Ovary (tissue), 9 donors: ENCODE results near the gene KCNQ5. TPM values are rescaled to one million over a fixed set of nuclear protein-coding genes. Genes with fewer than 3 reads are reported as not detected.

Experiments
- DNase-seq, 5 donors: peaks; one replicate each; pipeline ENCODE4 v3.0.0-alpha.2; 2019 to 2020
- H3K27ac ChIP-seq, 2 donors: fragments of 200-600 bp; one replicate each; pipeline versions ENCODE4 v1.5.1 to v1.8.0; 2019 to 2022
- H3K27me3 ChIP-seq: fragments of 200-600 bp; one replicate; pipeline ENCODE4 v1.8.0; 2022
- H3K36me3 ChIP-seq: fragments of 200-600 bp; sonication (generic); one replicate; pipeline ENCODE4 v1.5.1; 2019
- H3K4me1 ChIP-seq: one replicate; pipeline ENCODE4 v1.8.1; 2013; ENCODE audit warnings: mild to moderate bottlenecking, moderate library complexity; ENCODE audit not compliant: insufficient read depth
- H3K4me3 ChIP-seq: fragments of 200-600 bp; sonication (generic); one replicate; pipeline ENCODE4 v1.5.1; 2017
- H3K9me3 ChIP-seq, 2 donors: fragments of 200-600 bp in 1 of 2; sonication (generic) in 1 of 2; one replicate each; pipeline versions ENCODE4 v1.5.1 to v1.8.1; 2013 to 2019; ENCODE audit warnings: mild to moderate bottlenecking in 1 of 2, moderate library complexity in 1 of 2
- EP300 ChIP-seq: sonication (generic); formaldehyde crosslinking; IDR thresholded peaks from one replicate; pipeline ENCODE4 v1.6.1; 2017; ENCODE audit warnings: antibody characterized with exemption
- POLR2A ChIP-seq: fragments of 450-650 bp; IDR thresholded peaks from one replicate; pipeline ENCODE4 v1.6.1; 2017; ENCODE audit warnings: antibody characterized with exemption, mild to moderate bottlenecking, moderate library complexity
- WGBS, 3 donors: extraction: QIAGEN DNeasy Blood & Tissue Kit in 1 of 3; methylation state at CpG; one replicate each; pipeline versions ENCODE4 v1.1.5 to v1.1.7; 2013 to 2017; 5-methylcytosine and 5-hydroxymethylcytosine counted together
- intact Hi-C, 4 donors: fragments of 100-400 bp; cut with DNase I; formaldehyde crosslinking; loops; one replicate each; pipeline versions ENCODE4 v1.11.0 to v1.15.1; 2022 to 2023
- polyA plus RNA-seq, 2 donors: library from polyadenylated mRNA; stranded (reverse); fragments of 200-250 nt in 1 of 2; fragments of 350-450 nt in 1 of 2; fragmentation: Illumina TruSeq in 1 of 2; extraction: RNeasy Lipid Tissue Mini Kit (QIAGEN cat#74804) in 1 of 2; gene quantifications; one replicate each; pipeline ENCODE4 v1.2.3, GENCODE V29; 2013 to 2014
- total RNA-seq, 7 donors: library from RNA; depleted of rRNA in 2 of 7; stranded (reverse); fragments of >200 nt in 2 of 7; fragmentation: NEBNext Ultra II Directional in 3 of 7; extraction: Animal tissue kit (Norgen Biotek cat#: 25700) in 3 of 7; gene quantifications; one replicate each; pipeline versions ENCODE4 v1.1.0 to v1.2.4, GENCODE V29; 2016 to 2023
- TF ChIP-seq, protein P1 (sequence below), 3 donors: fragments of 450-650 bp in 2 of 3; fragments of 200-600 bp in 1 of 3; IDR thresholded peaks; one replicate each; pipeline versions ENCODE4 v1.5.1 to v1.8.0; 2016 to 2022; ENCODE audit warnings: antibody characterized with exemption in 3 of 3, mild to moderate bottlenecking in 1 of 3
- donor health status: DM: no; HTN: no; CAD: no; lungs with moderate emphysema.
- donor health status: DM: no; HTN: no; CAD: no.
- donor health status: Bipolar disorder and iron deficiency.
- donor health status: DM: yes; HTN: yes; CAD: no.
- donor health status: DM: no; HTN: no; CAD: no.
- donor health status: DM: yes; HTN: yes; CAD: no.

The KCNQ5 gene
- total and polyA plus RNA-seq, 9 donors, result 0.02 to 0.80 (median 0.15) TPM; not detected in 2

DNA sequence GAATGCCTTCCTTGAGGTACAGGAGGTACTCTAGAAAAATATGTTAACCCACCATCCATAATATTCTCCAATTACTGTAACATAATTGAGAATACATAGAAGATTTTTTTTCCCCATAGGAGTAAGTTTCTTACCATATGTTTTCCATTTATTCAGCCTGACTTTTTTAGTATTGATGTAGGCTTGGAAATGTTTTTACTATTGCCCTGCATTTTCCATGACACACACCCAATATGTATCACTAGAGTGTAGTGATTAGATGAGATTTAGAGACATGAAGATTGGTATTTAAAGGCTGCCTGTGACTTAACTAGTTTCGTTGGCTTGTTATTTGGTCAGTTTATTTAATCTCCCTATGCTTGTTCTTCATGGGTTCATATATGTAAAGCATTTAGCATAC is 39.5 kb downstream of the KCNQ5 start:
- WGBS, 3 donors, result 67 to 87% (median 74%) methylated on average over 1 of the region's 1 CpG
- TF ChIP-seq, protein P1, sequence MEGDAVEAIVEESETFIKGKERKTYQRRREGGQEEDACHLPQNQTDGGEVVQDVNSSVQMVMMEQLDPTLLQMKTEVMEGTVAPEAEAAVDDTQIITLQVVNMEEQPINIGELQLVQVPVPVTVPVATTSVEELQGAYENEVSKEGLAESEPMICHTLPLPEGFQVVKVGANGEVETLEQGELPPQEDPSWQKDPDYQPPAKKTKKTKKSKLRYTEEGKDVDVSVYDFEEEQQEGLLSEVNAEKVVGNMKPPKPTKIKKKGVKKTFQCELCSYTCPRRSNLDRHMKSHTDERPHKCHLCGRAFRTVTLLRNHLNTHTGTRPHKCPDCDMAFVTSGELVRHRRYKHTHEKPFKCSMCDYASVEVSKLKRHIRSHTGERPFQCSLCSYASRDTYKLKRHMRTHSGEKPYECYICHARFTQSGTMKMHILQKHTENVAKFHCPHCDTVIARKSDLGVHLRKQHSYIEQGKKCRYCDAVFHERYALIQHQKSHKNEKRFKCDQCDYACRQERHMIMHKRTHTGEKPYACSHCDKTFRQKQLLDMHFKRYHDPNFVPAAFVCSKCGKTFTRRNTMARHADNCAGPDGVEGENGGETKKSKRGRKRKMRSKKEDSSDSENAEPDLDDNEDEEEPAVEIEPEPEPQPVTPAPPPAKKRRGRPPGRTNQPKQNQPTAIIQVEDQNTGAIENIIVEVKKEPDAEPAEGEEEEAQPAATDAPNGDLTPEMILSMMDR (IDR thresholded peaks at IDR 0.05), result no peak
- no peak for TF ChIP-seq POLR2A
- TF ChIP-seq EP300, result no peak

DNA sequence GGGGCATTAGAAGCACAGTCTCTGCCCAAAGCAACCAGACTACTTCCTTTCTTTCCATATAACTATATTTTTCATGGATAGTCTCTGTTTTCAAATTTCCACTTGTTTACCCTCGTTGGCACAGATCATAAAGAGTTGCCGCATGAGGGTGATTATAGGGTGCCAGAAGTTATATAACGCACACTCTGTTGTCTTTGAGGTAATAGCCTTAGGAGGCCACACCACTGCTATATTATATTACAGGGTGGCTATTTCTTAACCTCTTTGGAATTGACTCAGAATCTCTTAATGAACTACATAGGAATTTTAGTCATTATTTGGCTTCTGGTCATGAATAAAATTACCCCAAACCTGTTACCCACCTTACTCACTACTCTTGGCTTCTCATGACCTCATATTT is 43.7 kb downstream of the KCNQ5 start:
- Histone ChIP-seq H3K4me1 (no peaks in the 10 kb centered on the region), H3K4me3 (no peak overlapping the region), H3K27me3 (no peaks in the 10 kb centered on the region), H3K36me3 (no peaks in the 10 kb centered on the region), H3K9me3 (no peaks in the 10 kb centered on the region), H3K27ac (no peak overlapping the region)
- WGBS, 3 donors, result 85 to 95% (median 89%) methylated on average over 3 of the region's 3 CpGs
- no peak for DNase-seq
- no peak for TF ChIP-seq EP300
- TF ChIP-seq, protein P1 (IDR thresholded peaks at IDR 0.05), result no peak
- no peak for TF ChIP-seq POLR2A
- intact Hi-C loops, result no loop called here

More for the DNA sequence above, 39.5 kb downstream of the KCNQ5 start:
- no peaks in the 10 kb centered on the region for H3K4me1 ChIP-seq
- H3K9me3 ChIP-seq, result no peaks in the 10 kb centered on the region
- no peaks in the 10 kb centered on the region for H3K27me3 ChIP-seq
- intact Hi-C loops, result no loop called here
- H3K4me3 ChIP-seq, result no peak overlapping the region
- H3K36me3 ChIP-seq, result no peaks in the 10 kb centered on the region
- no peak overlapping the region for H3K27ac ChIP-seq
- no peak for DNase-seq

DNA sequence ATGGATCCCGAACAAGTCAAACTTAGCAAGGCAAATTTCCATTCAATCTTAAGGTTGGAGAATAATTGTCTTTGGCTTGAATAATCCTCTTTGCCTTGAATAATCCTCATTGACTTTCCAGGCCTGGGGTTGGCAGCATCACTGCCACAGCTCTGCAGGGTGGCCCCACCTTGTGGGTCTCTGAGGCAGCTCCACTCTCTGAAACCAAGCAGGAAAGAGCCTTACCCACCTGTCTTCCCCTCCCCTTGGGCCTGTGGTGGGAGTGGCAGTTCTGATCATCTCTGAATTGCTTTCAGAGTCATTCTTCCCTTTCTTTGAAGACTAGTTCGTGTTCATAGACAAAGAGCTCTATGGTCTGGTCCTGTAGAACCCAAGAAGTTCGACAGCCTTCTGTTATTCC is 47.5 kb downstream of the KCNQ5 start:
- Histone ChIP-seq H3K27me3 (no peaks in the 10 kb centered on the region), H3K9me3 (no peaks in the 10 kb centered on the region), H3K36me3 (no peaks in the 10 kb centered on the region), H3K27ac (no peak overlapping the region), H3K4me1 (no peaks in the 10 kb centered on the region), H3K4me3 (no peak overlapping the region)
- TF ChIP-seq, protein P1 (IDR thresholded peaks at IDR 0.05), result no peak
- TF ChIP-seq POLR2A, result no peak
- TF ChIP-seq EP300, result no peak
- 78 to 88% (median 84%) methylated on average over 3 of the region's 3 CpGs for WGBS, 3 donors
- DNase-seq, result no peak
- intact Hi-C loops, result no loop called here

DNA sequence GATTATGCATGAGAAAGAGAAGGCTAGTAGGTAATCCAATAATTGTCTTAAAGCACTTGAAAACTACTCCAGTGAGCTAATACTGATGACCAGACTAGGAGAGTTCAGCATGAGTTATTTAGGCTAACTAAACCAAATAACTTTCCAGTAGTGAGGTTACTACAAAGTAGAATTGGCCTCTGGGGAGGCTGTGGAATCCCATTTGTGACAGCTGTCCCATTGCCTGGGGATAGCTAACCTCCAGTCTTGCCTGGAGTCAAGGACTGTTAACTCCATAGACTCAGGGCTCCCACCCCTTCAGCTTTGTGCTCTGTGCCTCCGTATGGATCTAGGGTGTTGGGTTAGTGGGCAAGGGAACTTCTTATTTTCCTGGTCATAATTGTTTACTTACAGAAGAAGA is 51.0 kb downstream of the KCNQ5 start:
- WGBS, 3 donors, result 53 to 68% (median 63%) methylated on average over 1 of the region's 1 CpG
- intact Hi-C loops, result no loop called here

More for the DNA sequence above, 51.0 kb downstream of the KCNQ5 start:
- no peaks in the 10 kb centered on the region for H3K4me1 ChIP-seq
- H3K36me3 ChIP-seq, result no peaks in the 10 kb centered on the region
- H3K9me3 ChIP-seq, result no peaks in the 10 kb centered on the region
- TF ChIP-seq POLR2A, result no peak
- TF ChIP-seq, protein P1 (IDR thresholded peaks at IDR 0.05), result no peak
- no peak for TF ChIP-seq EP300
- no peaks in the 10 kb centered on the region for H3K27me3 ChIP-seq
- DNase-seq, result no peak
- H3K4me3 ChIP-seq, result no peak overlapping the region
- no peak overlapping the region for H3K27ac ChIP-seq
